HG02981 (cell line): Measurements from ENCODE around the gene WDR49.

Source experiments
- ATAC-seq: cut with Tn5 transposase; IDR thresholded peaks from one replicate; pipeline ENCODE4 v1.9.1; 2021; ENCODE audit warnings: mild to moderate bottlenecking, moderate library complexity; ENCODE audit not compliant: unreplicated experiment

The WDR49 gene

GRCh38 chr3:167491621-167492020, 162.1 kb downstream of the WDR49 start:
- no peak for ATAC-seq

GRCh38 chr3:167489571-167489970, 164.2 kb downstream of the WDR49 start:
- ATAC-seq = no peak

GRCh38 chr3:167487556-167487955, 166.2 kb downstream of the WDR49 start:
- no peak for ATAC-seq

GRCh38 chr3:167484551-167484950, 169.2 kb downstream of the WDR49 start:
- no peak for ATAC-seq

GRCh38 chr3:167483708-167484475, 169.8 kb downstream of the WDR49 start:
- no peak for ATAC-seq

GRCh38 chr3:167481164-167481563, 172.6 kb downstream of the WDR49 start:
- ATAC-seq = no peak

- no peak for ATAC-seq
These were observed 173.0 kb downstream of the WDR49 start for GRCh38 chr3:167480748-167481147.

GRCh38 chr3:167473863-167474262, 179.9 kb downstream of the WDR49 start, which contains the start of gene SERPINI2:
TSS of gene SERPINI2 (minus strand) at chr3:167474042. CDS start at chr3:167471834, 2,208 bp downstream.
- ATAC-seq = no peak

GRCh38 chr3:167469381-167469780, 184.4 kb downstream of the WDR49 start:
- ATAC-seq = no peak

GRCh38 chr3:167467848-167468611, 185.7 kb downstream of the WDR49 start:
- no peak for ATAC-seq

GRCh38 chr3:167466966-167467365, 186.8 kb downstream of the WDR49 start:
- no peak for ATAC-seq

- ATAC-seq = no peak
These were observed 197.5 kb downstream of the WDR49 start for GRCh38 chr3:167456157-167456799.

- no peak for ATAC-seq
These were observed 199.9 kb downstream of the WDR49 start for GRCh38 chr3:167453815-167454214.

- ATAC-seq = no peak
These were observed 202.5 kb downstream of the WDR49 start for GRCh38 chr3:167451282-167451681.

GRCh38 chr3:167450675-167451074, 203.1 kb downstream of the WDR49 start:
- ATAC-seq = no peak

- no peak for ATAC-seq
These were observed 203.5 kb downstream of the WDR49 start for GRCh38 chr3:167450195-167450594.

- no peak for ATAC-seq
These were observed 208.3 kb downstream of the WDR49 start for GRCh38 chr3:167445491-167445890.

- no peak for ATAC-seq
These were observed 212.5 kb downstream of the WDR49 start for GRCh38 chr3:167441256-167441655.

GRCh38 chr3:167437428-167438139, 216.2 kb downstream of the WDR49 start:
- no peak for ATAC-seq
